K562 treated with DMSO at 1 percent for 24 hours (cell line): ENCODE results near the gene LRRC66. TPM values are rescaled to one million over a fixed set of nuclear protein-coding genes. Genes with fewer than 3 reads are reported as not detected.

Source experiments
- total RNA-seq: library from RNA; unstranded; fragments of 300-600 nt; gene quantifications from 2 replicates; pipeline ENCODE4 v1.2.3, GENCODE V29; 2022; ENCODE audit warnings: low read depth; ENCODE audit not compliant: insufficient read depth

LRRC66 gene, protein sequence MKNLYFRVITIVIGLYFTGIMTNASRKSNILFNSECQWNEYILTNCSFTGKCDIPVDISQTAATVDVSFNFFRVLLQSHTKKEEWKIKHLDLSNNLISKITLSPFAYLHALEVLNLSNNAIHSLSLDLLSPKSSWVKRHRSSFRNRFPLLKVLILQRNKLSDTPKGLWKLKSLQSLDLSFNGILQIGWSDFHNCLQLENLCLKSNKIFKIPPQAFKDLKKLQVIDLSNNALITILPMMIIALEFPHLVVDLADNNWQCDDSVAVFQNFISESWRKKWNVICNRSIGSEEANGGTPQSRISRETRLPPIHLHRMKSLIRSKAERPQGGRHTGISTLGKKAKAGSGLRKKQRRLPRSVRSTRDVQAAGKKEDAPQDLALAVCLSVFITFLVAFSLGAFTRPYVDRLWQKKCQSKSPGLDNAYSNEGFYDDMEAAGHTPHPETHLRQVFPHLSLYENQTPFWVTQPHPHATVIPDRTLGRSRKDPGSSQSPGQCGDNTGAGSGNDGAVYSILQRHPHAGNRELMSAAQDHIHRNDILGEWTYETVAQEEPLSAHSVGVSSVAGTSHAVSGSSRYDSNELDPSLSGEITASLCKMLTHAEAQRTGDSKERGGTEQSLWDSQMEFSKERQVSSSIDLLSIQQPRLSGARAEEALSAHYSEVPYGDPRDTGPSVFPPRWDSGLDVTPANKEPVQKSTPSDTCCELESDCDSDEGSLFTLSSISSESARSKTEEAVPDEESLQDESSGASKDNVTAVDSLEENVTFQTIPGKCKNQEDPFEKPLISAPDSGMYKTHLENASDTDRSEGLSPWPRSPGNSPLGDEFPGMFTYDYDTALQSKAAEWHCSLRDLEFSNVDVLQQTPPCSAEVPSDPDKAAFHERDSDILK
- total RNA-seq: not detected in 2 replicates

DNA sequence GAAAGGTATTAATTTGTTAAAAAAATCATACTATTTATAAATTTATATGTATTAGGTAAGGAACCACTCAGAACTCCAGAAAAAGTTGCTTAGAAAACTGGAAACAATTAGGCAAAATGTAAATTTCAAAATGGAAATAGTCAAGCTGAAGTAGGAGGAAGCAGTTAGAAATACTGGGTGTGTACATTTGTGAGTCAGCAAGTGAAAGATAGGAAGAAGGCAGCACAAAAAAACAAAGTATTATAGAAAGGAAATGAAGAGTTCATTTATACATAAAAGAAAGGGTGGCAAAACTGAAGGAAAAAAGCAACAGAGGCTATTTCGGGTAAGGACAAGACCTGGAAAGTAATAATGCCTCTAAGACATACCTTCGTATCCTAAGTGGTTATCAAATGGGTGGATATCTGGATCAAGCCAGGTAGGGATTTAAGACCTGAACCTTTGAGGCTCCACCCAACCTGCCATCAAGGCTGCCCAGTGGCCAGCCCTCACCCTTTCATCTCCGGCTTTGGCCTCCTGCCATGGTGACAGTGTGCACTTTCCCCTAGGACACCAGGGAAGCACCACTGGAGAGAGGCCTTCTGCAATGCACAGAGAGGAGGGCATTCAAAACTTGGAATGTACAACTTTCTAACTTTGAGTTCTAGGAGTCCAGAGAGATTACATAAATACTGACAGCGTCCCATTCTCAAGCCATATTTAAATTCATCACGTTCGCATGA, at the start of gene LRRC66:
Gene LRRC66, minus strand, starts transcription at position 428 of the 722 bp plus-strand sequence. CDS start 2,750 bp downstream, outside the sequence.

DNA sequence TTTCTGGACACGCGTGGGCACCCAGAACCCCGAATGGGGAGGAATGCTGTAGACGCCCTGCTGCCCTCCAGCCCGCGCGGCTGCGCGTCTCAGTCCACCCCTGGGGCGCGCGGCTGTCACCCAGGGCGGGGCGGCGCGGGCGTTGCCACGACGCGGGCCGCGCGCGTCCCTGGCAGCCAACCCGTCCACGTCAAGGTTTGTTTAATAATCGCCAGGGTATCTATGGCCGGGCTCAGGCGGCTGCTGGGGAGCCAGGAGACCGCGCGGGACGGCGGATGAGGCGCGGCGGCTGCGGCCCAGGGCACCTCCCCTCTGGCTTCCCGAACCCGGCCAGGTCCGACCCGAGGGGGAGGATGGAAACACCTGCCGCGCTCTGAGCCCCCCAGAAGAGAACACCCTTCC, 31.1 kb upstream of the LRRC66 start, which contains the start of gene SPATA18:
Gene SPATA18, plus strand, starts transcription at position 92 of the 402 bp plus-strand sequence. CDS start 401 bp downstream, outside the sequence.

DNA sequence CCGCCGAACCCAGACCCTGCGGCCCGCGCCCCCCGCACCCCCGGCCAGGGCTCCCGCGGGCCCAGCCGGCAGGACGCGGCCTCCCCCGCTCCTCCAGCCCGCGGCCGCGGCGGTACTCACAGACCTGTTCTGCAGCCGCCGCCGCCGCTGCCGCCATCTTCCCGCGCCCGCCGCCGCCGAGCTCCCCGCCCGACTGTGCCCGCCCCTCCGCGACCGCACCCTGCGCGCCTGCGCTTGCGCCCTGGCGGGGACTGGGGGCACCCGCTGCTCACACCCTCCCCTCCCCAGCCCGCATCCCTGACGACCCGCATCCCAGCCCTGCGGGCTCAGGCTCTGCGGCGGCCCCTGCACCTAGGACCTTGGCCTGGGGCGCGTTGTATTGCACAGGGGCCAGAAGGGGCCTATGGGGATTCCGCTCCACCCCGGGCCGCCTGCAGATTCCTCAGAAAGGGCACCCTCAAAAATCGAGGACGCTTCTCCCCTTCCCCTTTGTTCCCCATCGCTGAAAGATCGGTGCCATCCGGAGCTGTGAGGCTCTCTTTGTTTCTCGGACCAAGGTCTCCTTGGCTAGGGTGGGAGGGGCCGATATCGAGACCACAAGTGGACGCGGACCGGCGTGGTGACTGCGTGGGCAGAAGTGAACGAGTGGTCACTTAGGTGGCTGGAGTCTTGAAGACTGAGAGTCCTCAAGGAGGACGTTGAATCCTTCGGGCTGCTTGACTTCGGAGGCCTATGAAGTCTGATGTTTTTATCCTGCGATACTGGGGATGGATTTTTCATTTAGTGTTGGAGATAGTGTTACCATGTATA, 18.1 kb upstream of the LRRC66 start, which contains the start of gene SGCB:
Gene SGCB, minus strand, starts transcription at position 197 of the 810 bp plus-strand sequence. Its CDS starts 40 bp downstream, at position 157.

Other genes with a start within 250 kb of the LRRC66 start
- 4.7 and 8.4 TPM in 2 replicates for gene DCUN1D4, start 177.2 kb downstream of the LRRC66 start, total RNA-seq
- gene SGCB, start 17.9 kb upstream of the LRRC66 start, total RNA-seq: 0.20 and 0.50 TPM in 2 replicates
- gene SPATA18, start 30.9 kb upstream of the LRRC66 start, total RNA-seq: not detected in 2 replicates